ENCODE results near the gene HARS2.
"Not testable (repeated sequence)": the region's sequence is repeated elsewhere in the genome, so short reads cannot be mapped to it uniquely, and the experiment has no call there.

Gene HARS2

GRCh38 chr5:140647042-140647419, 44.2 kb upstream of the HARS2 start:
- Histone ChIP-seq H3K9me2 (replicated peaks; ENCODE audit: low read depth, low read length) (no peaks in the 10 kb centered on the region), H4K20me1 (ENCODE audit: insufficient read depth, low read length, poor library complexity, severe bottlenecking) (peaks cover 13% of the 10 kb centered on the region), H3K9me3 (ENCODE audit: insufficient read depth, low read depth, low read length) (no peaks in the 10 kb centered on the region), H3F3A (ENCODE audit: low read depth) (no peaks in the 10 kb centered on the region), H3K4me2 (ENCODE audit: low read depth, low read length, poor library complexity, severe bottlenecking) (peak overlapping the region; percentile 88), H3K36me3 (ENCODE audit: insufficient read depth, low read length) (peaks cover 11% of the 10 kb centered on the region; the same call in 1 of the 2 replicates), H3K9ac (ENCODE audit: low read depth, low read length, poor library complexity, severe bottlenecking) (peak overlapping the region; percentile 81), H3K4me3 (ENCODE audit: low read length, poor library complexity, severe bottlenecking) (peak overlapping the region; percentile 85), H3K27me3 (ENCODE audit: insufficient read depth, low read length, poor library complexity, severe bottlenecking) (no peaks in the 10 kb centered on the region), H2AFZ (ENCODE audit: low read length) (peak overlapping the region; percentile 82), H3K79me2 (ENCODE audit: insufficient read depth, low read length) (peaks cover 48% of the 10 kb centered on the region), H3K4me1 (ENCODE audit: insufficient read depth, low read length, poor library complexity, severe bottlenecking) (peaks cover 9% of the 10 kb centered on the region)
- TF ChIP-seq EZH2phosphoT487 (IDR thresholded peaks at IDR 0.05; ENCODE audit: borderline replicate concordance): no peak
- TF ChIP-seq, protein P1, sequence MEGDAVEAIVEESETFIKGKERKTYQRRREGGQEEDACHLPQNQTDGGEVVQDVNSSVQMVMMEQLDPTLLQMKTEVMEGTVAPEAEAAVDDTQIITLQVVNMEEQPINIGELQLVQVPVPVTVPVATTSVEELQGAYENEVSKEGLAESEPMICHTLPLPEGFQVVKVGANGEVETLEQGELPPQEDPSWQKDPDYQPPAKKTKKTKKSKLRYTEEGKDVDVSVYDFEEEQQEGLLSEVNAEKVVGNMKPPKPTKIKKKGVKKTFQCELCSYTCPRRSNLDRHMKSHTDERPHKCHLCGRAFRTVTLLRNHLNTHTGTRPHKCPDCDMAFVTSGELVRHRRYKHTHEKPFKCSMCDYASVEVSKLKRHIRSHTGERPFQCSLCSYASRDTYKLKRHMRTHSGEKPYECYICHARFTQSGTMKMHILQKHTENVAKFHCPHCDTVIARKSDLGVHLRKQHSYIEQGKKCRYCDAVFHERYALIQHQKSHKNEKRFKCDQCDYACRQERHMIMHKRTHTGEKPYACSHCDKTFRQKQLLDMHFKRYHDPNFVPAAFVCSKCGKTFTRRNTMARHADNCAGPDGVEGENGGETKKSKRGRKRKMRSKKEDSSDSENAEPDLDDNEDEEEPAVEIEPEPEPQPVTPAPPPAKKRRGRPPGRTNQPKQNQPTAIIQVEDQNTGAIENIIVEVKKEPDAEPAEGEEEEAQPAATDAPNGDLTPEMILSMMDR (conservative IDR thresholded peaks at IDR 0.05; ENCODE audit: low read length): no peak

DNA sequence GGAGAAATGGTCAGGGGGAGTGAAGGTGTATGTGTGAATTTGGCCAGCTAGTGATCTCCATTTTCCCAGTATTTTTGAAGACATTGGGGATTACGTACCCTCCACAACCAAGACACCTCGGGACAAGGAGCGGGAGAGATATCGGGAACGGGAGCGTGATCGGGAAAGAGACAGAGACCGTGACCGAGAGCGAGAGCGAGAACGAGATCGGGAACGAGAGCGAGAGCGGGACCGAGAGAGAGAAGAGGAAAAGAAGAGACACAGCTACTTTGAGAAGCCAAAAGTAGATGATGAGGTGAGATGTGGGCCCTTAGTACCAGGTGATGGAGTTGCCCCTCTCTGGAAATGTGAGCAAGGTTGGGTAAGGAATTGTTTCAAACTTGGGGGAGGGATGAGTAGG, 32.4 kb upstream of the HARS2 start:
- Histone ChIP-seq H2AFZ (ENCODE audit: low read length) (no peak overlapping the region), H3K4me1 (ENCODE audit: insufficient read depth, low read length, poor library complexity, severe bottlenecking) (peaks cover under 1% of the 10 kb centered on the region), H3K79me2 (ENCODE audit: insufficient read depth, low read length) (no peaks in the 10 kb centered on the region), H3F3A (ENCODE audit: low read depth) (0 out of 2 replicates have a peak, but pooled peaks cover 4% of the 10 kb centered on the region), H3K9ac (ENCODE audit: low read depth, low read length, poor library complexity, severe bottlenecking) (no peak overlapping the region), H3K9me3 (ENCODE audit: insufficient read depth, low read depth, low read length) (no peaks in the 10 kb centered on the region), H3K4me2 (ENCODE audit: low read depth, low read length, poor library complexity, severe bottlenecking) (no peak overlapping the region), H4K20me1 (ENCODE audit: insufficient read depth, low read length, poor library complexity, severe bottlenecking) (no peaks in the 10 kb centered on the region), H3K9me2 (replicated peaks; ENCODE audit: low read depth, low read length) (no peaks in the 10 kb centered on the region), H3K27me3 (ENCODE audit: insufficient read depth, low read length, poor library complexity, severe bottlenecking) (no peaks in the 10 kb centered on the region), H3K36me3 (ENCODE audit: insufficient read depth, low read length) (peaks cover 87% of the 10 kb centered on the region; the same call in 1 of the 2 replicates), H3K4me3 (ENCODE audit: low read length, poor library complexity, severe bottlenecking) (no peak overlapping the region)
- no peak for TF ChIP-seq EZH2phosphoT487 (IDR thresholded peaks at IDR 0.05; ENCODE audit: borderline replicate concordance)
- TF ChIP-seq, protein P1 (conservative IDR thresholded peaks at IDR 0.05; ENCODE audit: low read length): no peak

- not testable (repeated sequence) for H3K4me3 ChIP-seq (ENCODE audit: low read length, poor library complexity, severe bottlenecking); H3K9ac ChIP-seq (ENCODE audit: low read depth, low read length, poor library complexity, severe bottlenecking); H3K9me2 ChIP-seq (replicated peaks; ENCODE audit: low read depth, low read length); H3K27me3 ChIP-seq (ENCODE audit: insufficient read depth, low read length, poor library complexity, severe bottlenecking); H3K79me2 ChIP-seq (ENCODE audit: insufficient read depth, low read length); H3K4me2 ChIP-seq (ENCODE audit: low read depth, low read length, poor library complexity, severe bottlenecking); H4K20me1 ChIP-seq (ENCODE audit: insufficient read depth, low read length, poor library complexity, severe bottlenecking); H3K9me3 ChIP-seq (ENCODE audit: insufficient read depth, low read depth, low read length); H2AFZ ChIP-seq (ENCODE audit: low read length); H3K4me1 ChIP-seq (ENCODE audit: insufficient read depth, low read length, poor library complexity, severe bottlenecking); H3F3A ChIP-seq (ENCODE audit: low read depth)
- peaks cover 72% of the 10 kb centered on the region; the same call in 1 of the 2 replicates for H3K36me3 ChIP-seq (ENCODE audit: insufficient read depth, low read length)
Observed at GRCh38 chr5:140660371-140660770, 30.9 kb upstream of the HARS2 start.

- Histone ChIP-seq H3K27me3 (ENCODE audit: insufficient read depth, low read length, poor library complexity, severe bottlenecking) (peaks cover 4% of the 10 kb centered on the region), H2AFZ (ENCODE audit: low read length) (peak overlapping the region; percentile 74), H4K20me1 (ENCODE audit: insufficient read depth, low read length, poor library complexity, severe bottlenecking) (peaks cover 25% of the 10 kb centered on the region), H3K9me3 (ENCODE audit: insufficient read depth, low read depth, low read length) (no peaks in the 10 kb centered on the region), H3F3A (ENCODE audit: low read depth) (0 out of 2 replicates have a peak, but pooled peaks cover 4% of the 10 kb centered on the region), H3K4me2 (ENCODE audit: low read depth, low read length, poor library complexity, severe bottlenecking) (peak overlapping the region; percentile 66), H3K4me3 (ENCODE audit: low read length, poor library complexity, severe bottlenecking) (peak overlapping the region; percentile 99), H3K9me2 (replicated peaks; ENCODE audit: low read depth, low read length) (no peaks in the 10 kb centered on the region), H3K9ac (ENCODE audit: low read depth, low read length, poor library complexity, severe bottlenecking) (peak overlapping the region; percentile 90), H3K36me3 (ENCODE audit: insufficient read depth, low read length) (peaks cover 50% of the 10 kb centered on the region; the same call in 1 of the 2 replicates), H3K4me1 (ENCODE audit: insufficient read depth, low read length, poor library complexity, severe bottlenecking) (peaks cover 26% of the 10 kb centered on the region), H3K79me2 (ENCODE audit: insufficient read depth, low read length) (peaks cover 33% of the 10 kb centered on the region)
- no peak for TF ChIP-seq EZH2phosphoT487 (IDR thresholded peaks at IDR 0.05; ENCODE audit: borderline replicate concordance)
- TF ChIP-seq, protein P1 (conservative IDR thresholded peaks at IDR 0.05; ENCODE audit: low read length): no peak
Observed at GRCh38 chr5:140664030-140664358, 27.3 kb upstream of the HARS2 start.
